Right lobe of liver (tissue), 4 donors: ENCODE data around the gene SPPL3.

Source experiments
- CTCF ChIP-seq, 4 donors: fragments of 200-600 bp in 3 of 4; fragments of 450-650 bp in 1 of 4; IDR thresholded peaks; one replicate each; pipeline versions ENCODE4 v1.5.1 to v1.8.0; 2016 to 2022; ENCODE audit warnings: antibody characterized with exemption in 4 of 4, mild to moderate bottlenecking in 2 of 4
- POLR2A ChIP-seq: fragments of 450-650 bp; IDR thresholded peaks from one replicate; pipeline ENCODE4 v1.6.1; 2017; ENCODE audit warnings: antibody characterized with exemption, mild to moderate bottlenecking
- donor health status: DM: no; HTN: no; CAD: no.
- donor health status: DM: no; HTN: no; CAD: no.
- donor health status: DM: no; HTN: yes; CAD: no.

GRCh38 chr12:120736404-120737331 is 167.5 kb downstream of the SPPL3 start:
- TF ChIP-seq CTCF (IDR thresholded peaks at IDR 0.05): no peak
- no peak for TF ChIP-seq POLR2A
